ENCODE results near the gene LAPTM4A. TPM values are rescaled to one million over a fixed set of nuclear protein-coding genes. Genes with fewer than 3 reads are reported as not detected.

The LAPTM4A gene
- total RNA-seq, 1 donor from 2014 or later = 172 TPM

DNA sequence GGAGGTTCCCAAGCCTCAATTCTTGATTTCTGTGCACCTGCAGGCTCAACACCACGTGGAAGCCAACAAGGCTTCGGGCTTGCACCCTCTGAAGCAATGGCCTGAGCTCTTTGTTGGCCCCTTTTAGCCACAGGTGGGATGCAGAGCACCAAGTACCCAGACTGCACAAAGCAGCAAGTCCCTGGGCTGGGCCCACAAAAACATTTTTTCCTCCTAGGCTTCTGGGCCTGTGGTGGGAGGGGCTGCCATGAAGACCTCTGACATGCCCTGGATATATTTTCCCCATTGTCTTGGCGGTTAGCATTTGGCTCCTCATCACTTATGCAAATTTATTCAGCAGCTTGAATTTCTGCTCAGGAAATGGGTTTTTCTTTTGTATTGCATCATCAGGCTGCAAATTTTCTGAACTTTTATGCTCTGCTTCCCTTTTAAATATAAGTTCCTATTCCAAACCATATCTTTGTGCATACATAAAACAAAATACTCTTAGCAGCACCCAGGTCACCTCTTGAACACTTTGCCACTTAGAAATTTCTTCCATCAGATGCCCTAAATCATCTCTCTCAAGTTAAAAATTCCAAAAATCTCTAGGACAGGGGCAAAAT lies 29.9 kb downstream of the LAPTM4A start:
- Histone ChIP-seq H3K4me1 (no peaks in the 10 kb centered on the region), H3K36me3 (peaks cover 0 to 2% of the 10 kb centered on the region in 2 donors), H3K27ac (no peak overlapping the region), H3K27me3 (no peaks in the 10 kb centered on the region), H3K9me3 (no peaks in the 10 kb centered on the region), H3K4me3 (no peak overlapping the region)
- DNase-seq (ENCODE audit: extremely low spot score in 2 of 2) = no peak
- intact Hi-C loops (cut with DNase I) = no loop called here
- TF ChIP-seq, protein P1, sequence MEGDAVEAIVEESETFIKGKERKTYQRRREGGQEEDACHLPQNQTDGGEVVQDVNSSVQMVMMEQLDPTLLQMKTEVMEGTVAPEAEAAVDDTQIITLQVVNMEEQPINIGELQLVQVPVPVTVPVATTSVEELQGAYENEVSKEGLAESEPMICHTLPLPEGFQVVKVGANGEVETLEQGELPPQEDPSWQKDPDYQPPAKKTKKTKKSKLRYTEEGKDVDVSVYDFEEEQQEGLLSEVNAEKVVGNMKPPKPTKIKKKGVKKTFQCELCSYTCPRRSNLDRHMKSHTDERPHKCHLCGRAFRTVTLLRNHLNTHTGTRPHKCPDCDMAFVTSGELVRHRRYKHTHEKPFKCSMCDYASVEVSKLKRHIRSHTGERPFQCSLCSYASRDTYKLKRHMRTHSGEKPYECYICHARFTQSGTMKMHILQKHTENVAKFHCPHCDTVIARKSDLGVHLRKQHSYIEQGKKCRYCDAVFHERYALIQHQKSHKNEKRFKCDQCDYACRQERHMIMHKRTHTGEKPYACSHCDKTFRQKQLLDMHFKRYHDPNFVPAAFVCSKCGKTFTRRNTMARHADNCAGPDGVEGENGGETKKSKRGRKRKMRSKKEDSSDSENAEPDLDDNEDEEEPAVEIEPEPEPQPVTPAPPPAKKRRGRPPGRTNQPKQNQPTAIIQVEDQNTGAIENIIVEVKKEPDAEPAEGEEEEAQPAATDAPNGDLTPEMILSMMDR (IDR thresholded peaks at IDR 0.05) = no peak
- TF ChIP-seq POLR2A (IDR thresholded peaks at IDR 0.05) (no peak), POLR2AphosphoS5 (IDR thresholded peaks at IDR 0.05; ENCODE audit: insufficient read depth in 1 of 2, low read depth in 1 of 2) (no peak)

DNA sequence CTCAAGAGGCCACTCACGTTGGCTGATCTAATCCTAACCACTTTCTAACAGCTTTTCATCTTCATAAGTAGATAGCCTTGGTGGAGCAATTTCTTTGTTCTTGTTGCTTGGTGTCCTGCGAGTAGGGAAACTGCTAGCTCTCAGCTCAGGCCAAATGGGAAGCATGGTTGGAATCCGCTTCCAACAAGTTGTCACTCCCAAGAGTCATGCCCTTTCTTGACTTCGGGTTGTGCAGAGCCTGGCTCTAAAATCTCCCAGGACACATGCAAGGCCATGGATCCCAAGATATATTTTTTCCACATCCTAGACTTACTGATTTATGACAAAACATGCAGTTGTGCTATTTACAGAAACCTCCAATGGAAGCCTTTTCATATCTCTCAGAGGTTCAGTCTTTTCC lies 31.7 kb downstream of the LAPTM4A start:
- Histone ChIP-seq H3K36me3 (peaks cover 0 to 2% of the 10 kb centered on the region in 2 donors), H3K9me3 (no peaks in the 10 kb centered on the region), H3K27me3 (no peaks in the 10 kb centered on the region), H3K4me1 (no peaks in the 10 kb centered on the region), H3K27ac (no peak overlapping the region), H3K4me3 (no peak overlapping the region)
- DNase-seq (ENCODE audit: extremely low spot score in 2 of 2) = no peak
- TF ChIP-seq, protein P1 (IDR thresholded peaks at IDR 0.05) = no peak
- no peak for TF ChIP-seq POLR2A (IDR thresholded peaks at IDR 0.05)
- no peak for TF ChIP-seq POLR2AphosphoS5 (IDR thresholded peaks at IDR 0.05; ENCODE audit: insufficient read depth in 1 of 2, low read depth in 1 of 2)
- intact Hi-C loops (cut with DNase I) = no loop called here

DNA sequence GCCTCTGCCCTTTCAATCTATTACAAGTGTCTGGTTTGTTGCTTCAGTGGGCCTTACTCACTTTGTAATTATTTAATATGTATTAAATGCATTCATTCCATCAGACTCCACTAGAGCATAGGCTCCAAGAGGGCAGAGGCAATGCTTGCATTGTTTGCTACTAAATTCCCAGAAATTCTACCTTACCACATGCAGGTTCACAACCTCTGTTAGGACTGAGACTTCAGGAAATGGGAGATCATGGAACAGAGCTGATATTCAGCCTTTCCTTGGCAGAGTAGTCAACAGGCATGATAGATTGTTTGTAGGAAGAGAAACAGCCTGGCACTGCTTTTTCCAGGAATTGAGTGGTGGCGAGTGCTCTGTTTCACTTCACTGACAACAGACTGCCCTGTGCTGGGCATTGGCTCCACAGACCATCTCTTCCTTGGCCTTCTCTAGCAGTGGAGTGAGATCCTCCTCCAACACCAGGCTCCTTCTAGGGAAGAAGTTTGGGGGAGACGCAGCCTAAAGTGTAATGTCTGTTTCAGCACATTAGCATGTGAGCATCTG lies 32.8 kb downstream of the LAPTM4A start:
- peaks cover 0 to 2% of the 10 kb centered on the region in 2 donors for H3K36me3 ChIP-seq
- TF ChIP-seq POLR2A (IDR thresholded peaks at IDR 0.05) (no peak), POLR2AphosphoS5 (IDR thresholded peaks at IDR 0.05; ENCODE audit: insufficient read depth in 1 of 2, low read depth in 1 of 2) (no peak)
- TF ChIP-seq, protein P1 (IDR thresholded peaks at IDR 0.05) = no peak
- H3K4me1 ChIP-seq = no peaks in the 10 kb centered on the region
- intact Hi-C loops (cut with DNase I) = no loop called here
- H3K27ac ChIP-seq = no peak overlapping the region
- no peak overlapping the region for H3K4me3 ChIP-seq
- no peak for DNase-seq (ENCODE audit: extremely low spot score in 2 of 2)
- no peaks in the 10 kb centered on the region for H3K9me3 ChIP-seq
- no peaks in the 10 kb centered on the region for H3K27me3 ChIP-seq

DNA sequence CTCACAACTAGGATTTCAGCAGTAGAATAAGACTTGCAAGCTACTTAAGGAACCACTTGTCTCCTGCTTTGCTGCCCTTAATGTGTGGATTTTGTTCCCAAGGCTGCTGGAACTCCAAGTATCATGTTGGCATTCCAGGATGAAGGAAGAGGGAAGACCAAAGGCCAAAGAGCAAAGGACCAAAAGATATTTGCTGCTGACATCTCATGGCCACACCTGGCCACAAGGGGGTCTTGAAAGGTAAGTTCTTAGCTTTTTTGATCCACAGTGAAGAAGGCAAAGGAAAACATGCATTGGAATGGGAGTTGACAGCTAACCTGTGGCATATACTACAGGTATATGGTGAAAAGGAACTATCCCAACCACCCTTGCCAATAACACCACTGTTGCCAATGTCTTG lies 35.1 kb downstream of the LAPTM4A start:
- no peak overlapping the region for H3K4me3 ChIP-seq
- no peaks in the 10 kb centered on the region for H3K9me3 ChIP-seq
- peaks cover 6% of the 10 kb centered on the region for H3K4me1 ChIP-seq
- TF ChIP-seq, protein P1 (IDR thresholded peaks at IDR 0.05) = no peak
- TF ChIP-seq POLR2A (IDR thresholded peaks at IDR 0.05) (no peak), POLR2AphosphoS5 (IDR thresholded peaks at IDR 0.05; ENCODE audit: insufficient read depth in 1 of 2, low read depth in 1 of 2) (no peak)
- no peaks in the 10 kb centered on the region for H3K36me3 ChIP-seq
- H3K27me3 ChIP-seq = no peaks in the 10 kb centered on the region
- no peak overlapping the region for H3K27ac ChIP-seq
- intact Hi-C loops (cut with DNase I) = no loop called here
- DNase-seq (ENCODE audit: extremely low spot score in 2 of 2) = no peak

DNA sequence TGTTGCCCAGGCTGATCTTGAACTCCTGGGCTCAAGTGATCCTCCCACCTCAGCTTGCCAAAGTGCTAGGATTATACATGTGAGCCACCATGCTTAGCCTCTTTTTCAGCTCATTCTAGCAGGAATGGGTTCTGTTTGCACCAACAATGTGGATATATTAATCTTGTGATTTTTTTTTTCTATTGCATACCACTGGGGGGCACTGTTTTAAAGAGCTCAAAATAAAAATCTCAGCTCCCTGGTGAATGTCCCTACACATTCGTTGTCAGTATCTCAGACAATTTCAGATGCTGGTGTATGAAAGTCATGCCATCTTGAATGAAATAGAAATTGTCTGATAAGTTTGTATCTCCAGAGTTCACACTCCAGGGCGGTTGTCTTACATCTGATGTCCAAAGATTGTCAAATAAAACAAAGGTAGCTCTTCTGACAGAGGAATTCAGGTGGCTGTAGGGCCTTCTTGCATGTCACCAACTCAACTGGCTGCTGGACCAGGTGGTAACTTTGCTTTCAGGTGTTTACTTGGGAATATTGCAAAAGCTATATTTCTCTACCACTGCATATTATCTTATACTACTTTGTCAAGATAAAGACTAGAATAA lies 35.8 kb downstream of the LAPTM4A start:
- H3K4me1 ChIP-seq = peaks cover 6% of the 10 kb centered on the region
- no peak overlapping the region for H3K27ac ChIP-seq
- no peak for DNase-seq (ENCODE audit: extremely low spot score in 2 of 2)
- no peaks in the 10 kb centered on the region for H3K36me3 ChIP-seq
- intact Hi-C loops (cut with DNase I) = no loop called here
- no peaks in the 10 kb centered on the region for H3K9me3 ChIP-seq
- H3K27me3 ChIP-seq = no peaks in the 10 kb centered on the region
- TF ChIP-seq POLR2AphosphoS5 (IDR thresholded peaks at IDR 0.05; ENCODE audit: insufficient read depth in 1 of 2, low read depth in 1 of 2) = no peak
- TF ChIP-seq, protein P1 (IDR thresholded peaks at IDR 0.05) = peak in 2 of 3 experiments; percentile 14 to 74
- H3K4me3 ChIP-seq = no peak overlapping the region

Data from vagina (tissue), 2 donors.